SK-N-MC (cell line): Measurements from ENCODE around the gene LTBP4.

Source experiments
- EZH2 ChIP-seq: fragments of 200-600 bp; sonication (generic); IDR thresholded peaks from one replicate; pipeline ENCODE4 v1.6.1; 2017; ENCODE audit warnings: antibody characterized with exemption
- FOXP2 ChIP-seq: optimal IDR thresholded peaks from 2 replicates; pipeline ENCODE3; 2011; ENCODE audit warnings: mild to moderate bottlenecking, moderate library complexity; ENCODE audit not compliant: insufficient read depth; ENCODE audit errors: extremely low read length, control extremely low read depth
- POLR2AphosphoS5 ChIP-seq: IDR thresholded peaks from 2 replicates; pipeline ENCODE4 v1.6.1; 2012; ENCODE audit warnings: mild to moderate bottlenecking, low read depth, low read length, borderline replicate concordance

DNA sequence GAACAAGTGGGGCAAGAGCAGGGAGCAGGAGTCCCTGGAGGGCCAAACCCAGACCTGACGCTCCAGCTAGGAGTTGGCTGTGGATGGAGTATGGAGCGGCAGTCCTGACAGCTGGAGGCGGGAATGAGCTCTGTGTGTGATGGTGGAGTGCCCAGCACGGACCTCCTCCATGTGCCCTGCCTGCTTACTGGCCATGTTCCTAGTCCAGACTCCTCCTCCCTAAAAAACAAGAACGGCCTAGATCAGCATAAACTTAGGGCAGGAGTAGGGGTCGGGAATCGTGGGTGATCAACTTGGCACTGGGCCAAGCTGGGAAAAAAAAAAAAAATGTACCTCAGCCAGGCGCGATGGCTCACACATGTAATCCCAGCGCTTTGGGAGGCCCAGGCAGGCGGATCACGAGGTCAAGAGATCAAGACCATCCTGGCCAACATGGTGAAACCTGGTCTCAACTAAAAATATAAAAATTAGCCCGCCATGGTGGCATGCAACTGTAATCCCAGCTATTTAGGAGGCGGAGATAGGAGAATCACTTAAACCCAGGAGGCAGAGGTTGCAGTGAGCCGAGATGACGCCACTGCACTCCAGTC, 29.5 kb downstream of the LTBP4 start:
- TF ChIP-seq EZH2 (no peak), POLR2AphosphoS5 (no peak), FOXP2 (no peak)
